HG03439 (cell line): ENCODE data around the gene RNU6-8.

ENCODE experiments used
- ATAC-seq: cut with Tn5 transposase; IDR thresholded peaks from one replicate; pipeline ENCODE4 v1.9.1; 2021; ENCODE audit warnings: mild to moderate bottlenecking, moderate library complexity; ENCODE audit not compliant: unreplicated experiment

The RNU6-8 gene

DNA sequence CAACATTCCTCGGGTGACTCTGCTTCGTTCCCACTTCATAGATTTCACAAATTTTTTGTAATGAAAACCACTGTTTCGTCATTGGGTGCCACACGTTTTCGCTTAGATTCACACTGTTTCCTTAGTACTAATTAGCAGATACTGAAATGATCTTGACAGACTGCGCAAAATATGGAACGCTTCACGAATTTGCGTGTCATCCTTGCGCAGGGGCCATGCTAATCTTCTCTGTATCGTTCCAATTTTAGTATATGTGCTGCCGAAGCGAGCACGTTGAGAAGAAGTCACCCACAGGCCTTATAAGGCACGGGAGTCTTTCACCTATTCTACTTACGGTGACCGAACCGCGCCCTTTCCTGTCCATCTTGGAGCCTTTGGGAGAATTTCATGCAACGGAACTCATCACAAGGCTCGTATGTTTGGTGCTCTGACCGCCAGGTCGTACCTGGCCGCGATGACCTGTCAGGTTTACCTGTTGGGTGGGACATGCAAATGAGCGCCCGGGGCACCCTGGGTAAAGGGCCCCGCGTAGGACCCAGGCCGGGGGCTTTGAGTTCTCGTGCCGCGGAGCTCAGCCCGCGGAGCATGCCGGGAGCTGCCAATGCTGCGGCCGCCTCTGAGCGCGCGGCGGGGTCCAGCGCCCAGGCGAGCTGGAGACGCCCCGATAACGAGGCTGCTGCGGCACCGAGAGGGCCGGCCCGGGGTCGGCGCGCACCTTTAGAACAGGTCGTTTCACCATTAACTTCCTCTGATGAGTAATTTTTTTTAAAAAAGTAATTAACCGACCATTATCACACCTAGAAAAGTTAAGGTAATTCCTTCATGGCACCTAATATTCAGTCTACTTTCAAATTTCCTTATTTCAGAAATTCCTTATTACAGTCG, at the start of gene RNU6-8:
TSS of gene RNU6-8 (minus strand) at position 272 of the 885 bp plus-strand sequence.
- peak; percentile 73 for ATAC-seq

DNA sequence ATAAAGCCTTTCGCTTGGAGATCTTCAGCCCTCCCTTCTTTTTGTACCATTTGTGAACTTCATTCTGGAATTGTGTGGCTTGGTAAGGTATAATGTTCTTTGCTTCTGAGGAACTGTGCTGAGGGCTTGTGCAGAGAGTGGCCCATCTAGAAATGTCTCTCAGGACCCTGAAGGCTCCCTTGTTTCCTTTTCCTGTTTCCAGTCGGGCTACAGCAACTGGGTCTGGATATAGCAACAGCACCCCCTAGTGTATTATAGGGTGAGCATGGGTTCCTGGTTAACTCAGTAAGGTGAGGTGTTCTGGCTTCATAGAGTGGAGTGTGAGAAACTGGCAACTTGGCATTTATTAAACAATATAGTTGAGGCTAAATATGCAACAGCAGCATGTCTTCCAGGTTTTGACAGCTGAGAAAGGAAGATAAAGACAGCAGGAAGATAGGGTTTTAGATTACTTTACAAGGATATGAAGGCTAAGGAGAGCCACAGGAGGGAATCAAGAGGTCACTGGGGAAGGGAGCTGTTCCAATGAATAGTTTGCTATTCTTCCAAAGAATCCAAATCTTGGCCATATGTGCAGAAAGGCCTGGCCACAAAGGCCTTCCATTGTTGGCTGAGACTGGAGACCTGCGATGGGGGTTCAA, 49.1 kb upstream of the RNU6-8 start:
- peak; percentile 79 for ATAC-seq

DNA sequence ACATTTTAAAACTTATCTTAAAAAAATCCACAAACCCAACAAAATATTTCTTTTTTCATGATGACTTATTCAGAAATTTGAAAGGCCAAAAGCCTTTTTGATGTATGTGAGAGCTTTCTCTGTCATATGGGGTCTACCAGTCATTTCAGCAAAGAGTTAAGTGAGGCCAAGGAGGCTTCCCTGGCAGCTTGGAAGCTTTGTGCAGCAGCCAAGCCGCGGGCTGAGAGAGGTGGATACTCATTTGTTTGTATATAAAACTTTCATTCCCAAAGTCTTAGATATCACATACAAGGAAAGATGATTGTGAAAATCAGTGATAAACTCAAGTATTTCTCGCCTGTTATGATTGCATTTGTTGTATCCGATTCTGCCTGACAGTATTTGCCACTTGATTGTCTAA, 48.5 kb upstream of the RNU6-8 start:
- no peak for ATAC-seq

DNA sequence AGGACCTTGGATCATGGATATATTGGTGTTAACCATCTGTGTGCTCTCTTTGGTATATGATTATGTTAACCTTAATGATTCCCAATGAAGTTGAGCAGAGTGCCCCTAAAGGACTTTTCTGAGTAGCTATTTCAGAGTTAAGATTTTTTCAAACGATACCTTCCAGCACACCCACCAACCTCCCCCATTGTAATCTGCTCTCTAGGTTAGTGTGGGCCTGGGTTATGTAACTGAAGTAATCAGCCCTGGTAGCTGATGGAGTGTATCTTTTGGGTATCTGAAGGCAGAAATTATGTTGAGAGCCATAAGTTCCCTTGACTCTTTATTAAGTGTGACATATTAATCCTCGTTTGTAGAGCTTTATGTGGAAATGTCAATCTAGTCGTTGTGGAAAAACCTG, 47.6 kb upstream of the RNU6-8 start:
- ATAC-seq, result no peak

DNA sequence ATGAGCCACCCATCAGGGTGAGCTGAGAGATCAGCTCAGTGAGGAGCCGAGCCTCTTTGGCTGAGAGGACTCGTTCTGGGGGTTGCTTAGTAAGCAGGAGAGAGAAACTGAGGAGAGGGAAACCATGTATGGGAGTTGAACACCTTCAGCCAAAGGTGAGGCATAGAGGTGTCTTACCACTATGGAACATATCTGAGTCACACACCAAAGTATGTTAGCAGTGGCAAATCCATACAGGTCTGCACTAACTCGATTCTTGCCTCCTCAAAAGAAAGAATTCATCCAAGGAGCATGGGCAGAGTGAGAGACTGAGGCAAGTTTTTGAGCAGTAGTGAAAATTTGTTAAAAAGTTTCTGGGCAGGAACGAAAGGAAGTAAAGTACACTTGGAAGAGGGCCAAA, 46.7 kb upstream of the RNU6-8 start:
- no peak for ATAC-seq

DNA sequence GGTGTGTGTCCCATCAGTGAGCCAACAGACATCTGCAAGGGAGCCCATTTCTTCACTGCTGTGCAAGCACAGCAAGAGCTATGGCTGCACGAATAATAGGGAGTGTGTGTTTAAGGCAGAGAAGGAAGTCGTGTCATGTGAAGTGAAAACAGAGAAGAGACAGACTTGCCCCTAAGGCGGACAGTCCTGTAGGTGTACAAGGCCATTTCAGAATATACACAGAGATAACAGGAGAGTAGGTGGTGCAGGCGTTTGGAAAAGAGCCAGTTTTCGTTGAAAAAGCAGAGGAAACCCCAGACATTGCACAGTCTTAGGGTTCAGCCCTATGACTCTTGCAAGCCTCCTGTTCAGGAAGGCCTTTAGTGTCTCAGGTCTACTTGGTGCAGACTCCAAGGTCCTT, 46.3 kb upstream of the RNU6-8 start:
- ATAC-seq, result no peak

DNA sequence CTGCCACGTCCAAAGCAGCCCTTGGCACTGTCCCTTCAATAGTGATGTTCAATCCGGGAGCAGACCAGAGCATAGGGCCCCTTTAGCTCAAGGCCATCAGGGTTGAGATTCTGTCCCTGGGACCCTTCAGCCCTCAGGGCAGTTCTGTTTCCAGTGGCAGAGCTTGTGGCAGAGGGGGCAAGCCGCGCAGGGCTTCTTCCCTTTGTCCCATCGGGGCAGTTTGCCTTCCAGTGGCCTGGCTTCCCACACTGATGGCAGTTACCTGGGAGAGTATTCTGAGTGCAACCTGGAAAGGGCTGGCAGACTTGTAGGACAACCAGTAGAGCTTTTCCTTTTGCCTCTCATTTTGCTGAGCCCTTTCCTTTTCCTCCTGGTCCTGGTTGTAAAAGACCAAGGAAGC, 43.7 kb upstream of the RNU6-8 start:
- no peak for ATAC-seq

DNA sequence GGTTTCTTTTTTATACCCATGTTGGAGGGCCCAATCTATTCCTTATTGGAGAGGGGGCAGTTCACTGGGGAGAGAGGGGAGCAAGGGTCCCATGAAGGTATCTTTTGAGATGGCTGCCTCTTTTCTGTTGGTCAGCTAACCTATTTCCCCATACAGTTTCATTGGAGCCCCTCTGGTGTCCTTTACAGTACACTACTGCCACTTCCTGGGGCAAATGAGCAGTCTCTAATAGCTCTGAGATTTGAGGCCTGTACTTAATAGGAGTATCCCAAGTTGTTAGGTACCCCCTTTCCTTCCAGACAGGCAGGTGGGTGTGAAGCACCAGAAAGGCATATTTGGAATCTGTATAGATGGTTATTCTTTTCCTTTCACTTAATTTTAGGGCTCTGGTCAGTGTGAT, 41.3 kb upstream of the RNU6-8 start:
- ATAC-seq, result no peak

DNA sequence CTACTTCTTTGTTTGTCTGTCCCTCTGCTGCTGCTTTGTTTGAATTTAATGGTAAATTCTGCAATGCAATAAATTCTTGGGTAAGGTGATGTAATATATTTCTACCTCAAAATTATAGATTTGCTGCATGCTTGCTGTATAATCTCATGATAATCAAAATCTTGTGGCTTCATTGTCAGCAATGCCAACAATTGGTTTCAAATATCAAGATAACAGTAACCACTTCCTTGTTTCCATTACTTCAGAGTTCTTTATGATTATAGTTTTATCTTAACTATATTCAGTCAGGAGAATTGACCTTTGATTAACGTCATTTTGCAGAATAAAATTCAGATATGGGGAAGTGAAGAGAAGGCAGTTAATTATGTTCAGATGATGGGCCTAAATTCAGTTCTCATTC, 30.2 kb upstream of the RNU6-8 start:
- ATAC-seq, result no peak

DNA sequence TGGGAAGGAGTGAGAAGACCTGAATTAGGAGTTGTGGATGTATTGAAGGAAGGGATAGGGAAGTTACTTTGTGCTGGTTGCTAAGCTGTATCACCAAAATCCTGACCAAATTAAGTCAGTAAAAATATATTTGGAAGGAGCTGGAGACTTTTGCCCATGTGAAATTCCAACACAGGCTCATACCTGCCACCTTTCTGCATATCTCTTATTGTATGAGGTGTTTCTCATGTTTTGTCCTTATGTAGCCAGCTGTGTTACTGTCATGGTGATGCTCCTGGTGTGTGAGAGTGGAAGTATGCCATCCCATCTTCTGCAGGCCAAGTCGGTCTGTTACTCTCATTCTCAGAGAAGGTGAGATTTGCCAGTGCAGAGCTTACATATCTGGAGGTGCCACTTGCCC, 29.4 kb upstream of the RNU6-8 start:
- no peak for ATAC-seq

DNA sequence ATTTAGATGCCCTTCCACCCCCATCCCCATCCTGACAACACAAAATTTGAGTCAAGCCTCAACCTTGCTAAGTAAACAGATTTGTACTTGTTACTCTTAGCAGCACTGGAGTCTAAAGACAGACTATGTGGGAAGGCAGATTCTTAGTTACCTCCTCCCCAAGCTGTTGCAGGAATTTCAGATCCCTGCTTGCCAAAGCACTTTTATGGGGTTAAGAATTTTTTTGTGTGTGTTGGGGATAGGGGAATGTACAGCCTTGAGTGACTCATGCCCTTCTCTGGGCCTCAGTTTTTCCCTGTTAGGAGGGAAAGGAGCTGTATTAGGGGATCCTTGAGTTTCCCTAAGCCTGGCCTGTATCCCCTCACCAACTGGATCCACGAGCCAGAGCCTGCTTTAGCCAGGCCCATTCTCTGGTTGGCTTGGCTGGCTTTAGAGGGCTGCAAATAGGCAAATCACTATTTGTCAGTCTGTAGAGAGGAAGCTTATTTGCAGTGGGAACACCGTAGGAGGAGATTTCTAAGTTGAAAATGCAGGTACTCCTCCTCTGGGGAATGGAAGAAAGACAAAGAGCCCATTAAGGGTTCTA, 27.7 kb upstream of the RNU6-8 start:
- ATAC-seq, result no peak

DNA sequence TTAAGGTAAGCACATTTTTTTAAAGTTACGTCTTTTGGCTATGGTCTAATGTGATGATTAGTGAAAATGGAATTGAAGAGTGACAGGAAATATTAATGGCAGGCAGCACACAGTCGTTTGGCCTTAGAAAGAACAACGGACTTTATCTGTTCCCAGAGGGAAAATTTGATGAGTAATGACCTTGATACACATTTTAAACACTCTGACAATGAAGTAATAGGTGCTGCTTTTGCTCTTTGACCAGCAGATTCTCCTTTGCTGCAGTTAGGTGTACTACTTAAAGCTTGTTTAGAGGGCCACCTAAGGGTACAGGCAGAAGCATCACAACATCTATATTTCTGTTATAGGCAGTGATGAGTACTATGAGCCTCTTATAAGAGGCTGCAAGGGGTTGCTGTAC, 27.1 kb upstream of the RNU6-8 start:
- ATAC-seq, result no peak

DNA sequence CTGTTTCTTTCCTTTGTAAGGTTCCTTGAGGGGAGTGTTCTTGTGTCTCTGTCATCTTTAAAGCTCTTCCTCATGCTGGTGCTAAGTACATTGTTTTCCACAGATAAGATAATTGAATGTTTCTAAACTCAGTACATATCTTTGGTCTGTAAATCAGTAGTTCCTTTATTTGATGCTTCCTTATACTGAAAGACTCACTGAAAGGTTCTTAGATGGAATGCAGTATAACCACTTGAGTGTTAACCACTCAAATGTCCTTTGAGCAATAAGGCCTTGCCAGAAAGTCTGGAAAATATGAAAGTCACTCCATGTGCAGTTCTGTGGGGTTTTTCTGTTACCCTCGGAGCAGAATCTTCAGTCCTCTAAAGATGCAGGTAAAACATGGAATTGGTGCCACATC, 23.0 kb upstream of the RNU6-8 start:
- ATAC-seq, result no peak

DNA sequence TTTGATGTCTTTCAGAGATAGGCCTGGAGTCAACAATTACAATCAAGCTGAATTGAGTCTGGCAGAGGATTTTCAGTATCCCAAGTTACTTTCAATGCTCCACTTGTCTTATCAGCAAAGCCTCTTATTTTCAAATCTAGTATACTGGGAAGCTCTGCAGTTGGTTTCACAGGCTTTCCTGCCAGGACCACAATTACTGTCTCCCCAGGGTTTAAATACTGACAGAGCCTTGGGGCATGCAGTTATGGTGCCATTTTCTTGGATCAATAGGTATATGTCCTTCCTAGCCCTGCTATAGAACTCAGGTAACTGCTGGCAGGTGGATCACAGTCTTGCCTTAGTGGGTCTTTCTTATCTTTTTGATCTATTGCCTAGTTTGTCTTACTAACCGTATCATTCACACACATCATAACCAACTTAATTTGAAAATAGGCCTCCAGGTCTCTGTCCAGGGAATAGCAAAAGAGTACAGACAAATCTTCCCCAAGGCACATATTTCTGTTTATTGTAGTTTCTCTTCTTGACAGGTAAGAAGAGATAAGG, 22.4 kb upstream of the RNU6-8 start:
- ATAC-seq, result no peak

DNA sequence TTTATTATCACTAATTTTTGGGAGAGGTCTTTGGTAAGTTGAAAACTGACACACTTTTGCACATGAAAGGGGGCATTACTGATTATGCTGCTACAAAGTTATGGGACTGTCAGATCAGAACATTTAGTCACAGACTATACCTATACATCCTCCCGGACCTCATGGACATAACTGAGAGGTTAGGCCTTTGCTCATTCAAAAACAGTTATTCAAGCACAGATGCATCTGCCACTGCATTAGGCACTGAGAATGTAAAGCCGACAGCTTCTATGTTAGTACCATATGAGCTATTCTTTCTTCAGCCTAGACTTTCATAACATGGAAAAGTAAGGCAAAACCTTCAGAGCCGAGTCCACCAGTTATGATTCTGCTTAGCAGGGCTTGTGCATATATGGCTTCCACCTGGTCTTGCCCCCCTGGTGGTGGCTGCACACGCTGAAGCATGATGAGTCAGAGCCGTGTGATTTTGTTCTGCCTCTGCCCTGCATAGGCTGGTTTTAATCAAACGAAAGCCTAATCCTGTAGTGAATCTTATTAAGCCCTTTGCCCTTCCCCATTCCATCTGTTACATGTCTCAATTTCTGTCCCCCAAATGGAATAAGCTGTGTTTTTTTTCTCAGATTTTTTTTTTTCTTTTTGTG, 21.8 kb upstream of the RNU6-8 start:
- ATAC-seq, result no peak

DNA sequence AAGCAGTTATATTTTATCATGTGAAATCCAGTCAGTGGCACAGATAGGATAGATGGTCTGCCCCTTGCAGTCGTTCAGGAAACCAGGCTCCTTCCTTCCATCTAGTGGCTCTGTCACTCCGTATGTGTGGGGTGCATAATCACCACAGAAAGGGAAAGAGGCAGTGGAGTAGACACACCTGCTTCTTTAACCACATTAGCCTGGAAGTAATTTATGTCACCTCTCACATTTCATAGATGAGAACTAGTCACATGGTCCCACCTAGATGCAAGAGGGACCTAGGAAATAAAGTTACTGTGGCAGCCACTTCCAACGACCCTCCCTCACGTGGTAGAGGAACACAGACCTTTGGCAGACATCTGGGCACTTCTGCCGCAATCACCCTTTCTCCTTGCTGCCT, 14.2 kb upstream of the RNU6-8 start:
- no peak for ATAC-seq

DNA sequence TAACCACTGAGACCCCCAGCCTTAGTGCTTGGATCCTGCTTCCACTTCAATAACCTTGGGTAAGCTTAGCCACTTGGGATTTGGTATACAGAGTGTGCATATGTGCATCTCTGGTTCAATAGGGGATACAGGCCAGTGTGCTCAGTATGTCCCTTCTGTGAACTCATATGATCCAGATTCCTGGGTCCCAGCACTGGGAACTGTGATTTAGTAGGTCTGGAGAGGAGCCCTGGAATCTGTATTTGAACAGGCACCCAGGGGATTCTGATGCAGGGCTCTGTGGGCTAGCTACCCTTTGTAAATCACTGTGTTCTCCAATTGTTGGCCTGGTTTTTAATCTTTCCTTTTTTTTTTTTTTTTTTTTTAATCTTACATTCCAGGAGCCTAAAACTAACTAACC, 9.8 kb upstream of the RNU6-8 start:
- no peak for ATAC-seq

DNA sequence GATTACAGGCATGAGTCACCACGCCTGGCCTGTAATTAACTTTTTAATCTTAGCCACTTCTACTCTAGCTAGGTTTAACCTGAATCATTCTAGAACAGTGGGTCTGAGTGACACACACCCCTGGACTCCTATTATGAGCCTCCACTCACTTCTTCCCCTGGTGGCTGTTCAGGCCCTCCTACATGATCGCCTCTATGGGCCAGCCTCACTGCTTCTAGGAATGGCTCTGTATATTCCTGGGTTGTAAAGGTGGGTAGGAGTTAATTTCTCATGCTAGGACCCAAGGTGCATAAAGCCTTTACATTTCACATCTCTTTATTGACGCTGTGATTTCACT, 8.0 kb upstream of the RNU6-8 start:
- ATAC-seq, result no peak

DNA sequence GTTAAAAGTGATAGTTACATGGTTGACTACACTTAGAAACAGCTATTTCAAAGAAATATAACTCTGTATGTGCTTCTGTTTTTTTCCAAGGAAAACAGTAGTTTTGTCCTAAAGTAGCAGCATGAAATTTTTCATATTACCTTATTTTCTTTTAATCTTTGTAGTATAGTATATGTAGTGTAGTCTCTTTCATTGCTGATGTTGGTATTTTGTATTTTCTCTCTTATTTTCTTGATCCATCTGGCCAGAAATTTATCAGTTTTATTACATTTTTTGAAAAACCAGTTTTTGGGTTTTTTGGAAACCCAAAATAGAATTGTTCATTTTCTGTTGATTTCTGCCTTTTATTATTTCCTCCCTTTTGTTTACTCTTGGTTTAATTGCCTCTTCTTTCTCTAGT, 6.4 kb upstream of the RNU6-8 start:
- ATAC-seq, result no peak

DNA sequence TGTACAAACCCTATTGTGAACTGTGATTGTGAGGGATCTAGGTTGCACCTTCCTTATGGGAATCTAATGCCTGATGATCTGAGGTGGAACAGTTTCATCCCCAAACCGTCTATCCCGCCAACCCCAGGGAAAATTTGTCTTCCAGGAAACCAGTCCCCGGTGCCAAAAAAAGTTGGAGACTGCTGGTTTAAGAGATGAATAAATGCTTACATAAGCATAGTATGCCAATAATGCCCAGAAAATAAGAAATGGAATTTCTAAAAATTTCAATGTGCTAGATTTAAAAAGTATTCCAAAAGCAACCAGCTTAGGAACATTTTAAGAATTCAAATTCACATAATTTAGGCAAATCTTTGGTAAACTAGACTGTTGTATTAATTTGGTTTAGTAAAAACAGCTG, 5.4 kb upstream of the RNU6-8 start:
- ATAC-seq, result no peak

DNA sequence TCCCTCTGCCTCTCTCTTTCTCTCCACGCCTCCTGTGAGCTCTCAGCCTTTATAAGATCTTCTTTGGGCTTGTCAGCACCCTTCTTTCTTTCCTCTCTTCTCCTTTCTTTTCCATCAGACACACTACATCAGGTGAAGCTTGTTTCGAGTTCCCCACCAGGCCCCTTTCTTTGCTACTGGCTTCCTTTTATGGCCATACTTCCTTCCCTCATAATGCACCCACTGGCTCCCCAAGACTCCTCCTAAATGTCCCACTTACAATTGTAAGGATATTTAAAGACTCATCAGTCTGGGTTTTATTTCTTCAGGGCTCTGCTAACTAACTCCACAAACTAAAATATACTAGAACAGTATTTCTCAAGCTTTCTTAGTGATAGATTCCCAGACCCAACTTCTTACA, 3.5 kb upstream of the RNU6-8 start:
- ATAC-seq, result no peak

DNA sequence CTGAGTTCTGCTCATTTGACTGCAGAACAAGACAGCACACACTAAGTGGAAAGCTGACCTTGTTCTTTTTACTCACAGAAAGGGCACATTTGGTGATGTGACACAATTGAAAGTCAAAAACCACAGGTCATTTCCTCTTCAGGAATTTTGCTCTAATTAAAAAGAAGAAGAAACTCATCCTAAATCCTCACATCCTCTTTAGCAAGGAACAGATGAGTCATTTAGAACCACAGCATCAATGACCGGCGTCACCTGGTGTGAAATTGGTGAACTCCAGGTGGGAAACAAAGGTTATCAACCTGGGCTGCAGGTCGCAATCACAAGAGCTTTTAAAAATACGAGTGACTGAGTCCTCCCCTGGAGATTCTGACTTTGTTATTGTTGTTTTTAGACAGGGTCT, 2.9 kb upstream of the RNU6-8 start:
- ATAC-seq, result no peak
